Ishikawa (cell line): ENCODE data around the gene RAP1GAP.

Experiments used
- CEBPB ChIP-seq: IDR thresholded peaks from 2 replicates; pipeline ENCODE4 v1.6.1; 2012
- CREB1 ChIP-seq: IDR thresholded peaks from 2 replicates; pipeline ENCODE4 v1.6.1; 2012; ENCODE audit warnings: low read depth
- EGR1 ChIP-seq: IDR thresholded peaks from 2 replicates; pipeline ENCODE4 v1.6.1; 2012
- EP300 ChIP-seq: IDR thresholded peaks from 2 replicates; pipeline ENCODE4 v1.6.1; 2012; ENCODE audit warnings: borderline replicate concordance
- FOXM1 ChIP-seq: IDR thresholded peaks from 2 replicates; pipeline ENCODE4 v1.6.1; 2012; ENCODE audit warnings: low read depth, borderline replicate concordance
- NFIC ChIP-seq: IDR thresholded peaks from 2 replicates; pipeline ENCODE4 v1.6.1; 2012
- RAD21 ChIP-seq: IDR thresholded peaks from 2 replicates; pipeline ENCODE4 v1.6.1; 2012; ENCODE audit warnings: low read depth
- TAF1 ChIP-seq: IDR thresholded peaks from 2 replicates; pipeline ENCODE4 v1.6.1; 2012; ENCODE audit warnings: low read depth, mild to moderate bottlenecking
- TCF12 ChIP-seq: IDR thresholded peaks from 2 replicates; pipeline ENCODE4 v1.6.1; 2012; ENCODE audit warnings: low read depth
- TEAD4 ChIP-seq: IDR thresholded peaks from 2 replicates; pipeline ENCODE4 v1.6.1; 2012
- YY1 ChIP-seq: IDR thresholded peaks from 2 replicates; pipeline ENCODE4 v1.6.1; 2012; ENCODE audit warnings: low read depth
- ZBTB7A ChIP-seq: IDR thresholded peaks from 2 replicates; pipeline ENCODE4 v1.6.1; 2012; ENCODE audit warnings: low read depth
- TF ChIP-seq, protein P1 (sequence below): IDR thresholded peaks from 2 replicates; pipeline ENCODE4 v1.6.1; 2012; ENCODE audit warnings: low read depth, mild to moderate bottlenecking
- TF ChIP-seq, protein P2 (sequence below): IDR thresholded peaks from 2 replicates; pipeline ENCODE4 v1.6.1; 2012
- TF ChIP-seq, protein P3 (sequence below): IDR thresholded peaks from 2 replicates; pipeline ENCODE4 v1.6.1; 2012

Gene RAP1GAP

DNA sequence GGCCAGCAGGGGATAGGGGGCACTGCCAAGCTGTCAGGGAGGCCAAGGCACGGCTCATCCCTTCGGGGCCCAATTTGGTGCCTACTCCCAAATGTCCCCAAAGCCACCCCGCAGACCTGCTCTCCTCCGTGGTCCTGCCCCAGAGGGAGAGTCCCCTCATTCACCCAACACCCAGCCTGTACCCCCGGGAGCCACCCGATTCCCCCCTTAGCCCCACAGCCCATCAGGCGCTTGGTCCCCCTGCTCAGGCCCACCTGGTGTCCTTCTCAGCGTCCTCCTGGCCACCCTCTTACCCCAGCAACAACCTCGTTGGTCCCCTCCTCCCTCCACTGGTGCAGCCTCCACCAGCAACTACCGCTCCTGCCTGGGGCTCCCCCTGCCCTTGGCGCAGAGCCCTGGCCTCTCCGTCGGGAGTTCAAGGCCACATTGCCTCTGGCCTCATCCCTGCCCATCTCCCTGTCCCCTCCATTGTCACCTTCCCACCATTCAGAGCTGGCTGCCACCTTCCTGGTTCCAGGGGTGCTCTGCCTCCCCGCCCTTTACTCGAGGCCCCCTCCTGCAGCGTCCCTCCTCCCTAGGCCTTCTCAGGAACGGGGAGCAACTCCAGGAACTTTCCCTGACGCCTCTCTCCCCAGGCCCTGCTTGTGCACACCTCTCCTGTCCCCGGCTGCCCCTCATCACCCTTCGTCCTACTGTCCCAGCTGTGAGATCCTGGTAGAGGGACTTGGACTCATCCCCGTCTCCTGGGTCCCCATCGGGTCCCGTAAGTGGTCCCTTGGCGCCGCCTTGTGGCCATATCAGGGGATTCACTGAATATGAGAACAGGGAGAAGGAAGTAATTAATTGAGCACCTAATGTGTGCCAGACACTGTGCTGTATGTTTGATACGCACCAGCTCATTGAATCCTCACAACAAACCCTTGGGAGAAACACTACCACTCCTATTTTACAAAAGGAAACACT, 73.9 kb downstream of the RAP1GAP start:
- TF ChIP-seq TCF12 (no peak), RAD21 (peak; percentile 72), NFIC (no peak)
- TF ChIP-seq, protein P1, sequence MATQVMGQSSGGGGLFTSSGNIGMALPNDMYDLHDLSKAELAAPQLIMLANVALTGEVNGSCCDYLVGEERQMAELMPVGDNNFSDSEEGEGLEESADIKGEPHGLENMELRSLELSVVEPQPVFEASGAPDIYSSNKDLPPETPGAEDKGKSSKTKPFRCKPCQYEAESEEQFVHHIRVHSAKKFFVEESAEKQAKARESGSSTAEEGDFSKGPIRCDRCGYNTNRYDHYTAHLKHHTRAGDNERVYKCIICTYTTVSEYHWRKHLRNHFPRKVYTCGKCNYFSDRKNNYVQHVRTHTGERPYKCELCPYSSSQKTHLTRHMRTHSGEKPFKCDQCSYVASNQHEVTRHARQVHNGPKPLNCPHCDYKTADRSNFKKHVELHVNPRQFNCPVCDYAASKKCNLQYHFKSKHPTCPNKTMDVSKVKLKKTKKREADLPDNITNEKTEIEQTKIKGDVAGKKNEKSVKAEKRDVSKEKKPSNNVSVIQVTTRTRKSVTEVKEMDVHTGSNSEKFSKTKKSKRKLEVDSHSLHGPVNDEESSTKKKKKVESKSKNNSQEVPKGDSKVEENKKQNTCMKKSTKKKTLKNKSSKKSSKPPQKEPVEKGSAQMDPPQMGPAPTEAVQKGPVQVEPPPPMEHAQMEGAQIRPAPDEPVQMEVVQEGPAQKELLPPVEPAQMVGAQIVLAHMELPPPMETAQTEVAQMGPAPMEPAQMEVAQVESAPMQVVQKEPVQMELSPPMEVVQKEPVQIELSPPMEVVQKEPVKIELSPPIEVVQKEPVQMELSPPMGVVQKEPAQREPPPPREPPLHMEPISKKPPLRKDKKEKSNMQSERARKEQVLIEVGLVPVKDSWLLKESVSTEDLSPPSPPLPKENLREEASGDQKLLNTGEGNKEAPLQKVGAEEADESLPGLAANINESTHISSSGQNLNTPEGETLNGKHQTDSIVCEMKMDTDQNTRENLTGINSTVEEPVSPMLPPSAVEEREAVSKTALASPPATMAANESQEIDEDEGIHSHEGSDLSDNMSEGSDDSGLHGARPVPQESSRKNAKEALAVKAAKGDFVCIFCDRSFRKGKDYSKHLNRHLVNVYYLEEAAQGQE: no peak
- TF ChIP-seq, protein P2, sequence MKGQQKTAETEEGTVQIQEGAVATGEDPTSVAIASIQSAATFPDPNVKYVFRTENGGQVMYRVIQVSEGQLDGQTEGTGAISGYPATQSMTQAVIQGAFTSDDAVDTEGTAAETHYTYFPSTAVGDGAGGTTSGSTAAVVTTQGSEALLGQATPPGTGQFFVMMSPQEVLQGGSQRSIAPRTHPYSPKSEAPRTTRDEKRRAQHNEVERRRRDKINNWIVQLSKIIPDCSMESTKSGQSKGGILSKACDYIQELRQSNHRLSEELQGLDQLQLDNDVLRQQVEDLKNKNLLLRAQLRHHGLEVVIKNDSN: no peak

DNA sequence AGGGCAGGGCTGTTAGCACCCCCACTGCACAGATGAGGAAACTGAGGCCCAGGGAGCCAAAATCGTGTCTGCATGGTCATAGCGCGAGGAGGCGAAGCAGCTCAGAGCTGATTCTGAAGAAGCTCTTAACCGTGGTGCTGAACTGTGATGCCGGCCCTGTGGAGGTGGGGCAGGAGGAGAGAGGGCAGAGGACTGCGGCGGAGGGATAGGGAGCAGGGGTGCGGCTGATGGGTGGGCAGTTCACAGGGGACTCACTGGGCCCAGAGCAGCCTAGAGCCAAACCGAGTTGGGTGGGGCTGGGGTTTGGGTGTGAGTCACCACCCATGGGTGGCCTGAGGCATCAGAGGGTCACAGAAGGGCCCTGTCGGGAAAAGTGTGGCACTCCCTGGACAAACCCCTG, 74.7 kb downstream of the RAP1GAP start:
- TF ChIP-seq, protein P3, sequence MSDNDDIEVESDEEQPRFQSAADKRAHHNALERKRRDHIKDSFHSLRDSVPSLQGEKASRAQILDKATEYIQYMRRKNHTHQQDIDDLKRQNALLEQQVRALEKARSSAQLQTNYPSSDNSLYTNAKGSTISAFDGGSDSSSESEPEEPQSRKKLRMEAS: no peak
- TF ChIP-seq TEAD4: no peak
- TF ChIP-seq, protein P1: peak; percentile 72

DNA sequence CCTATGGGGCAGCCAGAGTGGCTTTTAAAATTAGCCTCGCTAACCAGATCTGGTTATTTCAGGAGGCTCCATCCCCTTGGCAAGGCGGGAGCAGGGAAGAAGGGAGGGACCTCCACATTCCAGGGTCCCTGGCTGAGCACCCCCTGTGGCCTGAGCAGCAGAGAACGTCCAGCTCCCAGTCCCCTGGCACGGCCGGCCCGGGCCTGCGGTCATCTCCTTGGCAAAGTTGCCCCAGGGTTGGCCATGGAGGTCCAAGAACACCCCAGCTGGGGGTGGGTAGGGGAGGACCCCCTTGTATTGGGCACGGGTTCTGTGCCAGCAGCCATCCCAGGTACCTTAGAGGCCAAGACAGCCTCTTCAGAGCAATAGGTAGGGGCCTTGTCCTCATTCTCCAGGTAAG, 75.9 kb downstream of the RAP1GAP start:
- TF ChIP-seq, protein P3: no peak
- TF ChIP-seq FOXM1 (no peak), TAF1 (no peak), NFIC (no peak), TCF12 (no peak), EGR1 (no peak), CEBPB (no peak), EP300 (no peak)
- TF ChIP-seq, protein P1: no peak
- TF ChIP-seq, protein P2: no peak

DNA sequence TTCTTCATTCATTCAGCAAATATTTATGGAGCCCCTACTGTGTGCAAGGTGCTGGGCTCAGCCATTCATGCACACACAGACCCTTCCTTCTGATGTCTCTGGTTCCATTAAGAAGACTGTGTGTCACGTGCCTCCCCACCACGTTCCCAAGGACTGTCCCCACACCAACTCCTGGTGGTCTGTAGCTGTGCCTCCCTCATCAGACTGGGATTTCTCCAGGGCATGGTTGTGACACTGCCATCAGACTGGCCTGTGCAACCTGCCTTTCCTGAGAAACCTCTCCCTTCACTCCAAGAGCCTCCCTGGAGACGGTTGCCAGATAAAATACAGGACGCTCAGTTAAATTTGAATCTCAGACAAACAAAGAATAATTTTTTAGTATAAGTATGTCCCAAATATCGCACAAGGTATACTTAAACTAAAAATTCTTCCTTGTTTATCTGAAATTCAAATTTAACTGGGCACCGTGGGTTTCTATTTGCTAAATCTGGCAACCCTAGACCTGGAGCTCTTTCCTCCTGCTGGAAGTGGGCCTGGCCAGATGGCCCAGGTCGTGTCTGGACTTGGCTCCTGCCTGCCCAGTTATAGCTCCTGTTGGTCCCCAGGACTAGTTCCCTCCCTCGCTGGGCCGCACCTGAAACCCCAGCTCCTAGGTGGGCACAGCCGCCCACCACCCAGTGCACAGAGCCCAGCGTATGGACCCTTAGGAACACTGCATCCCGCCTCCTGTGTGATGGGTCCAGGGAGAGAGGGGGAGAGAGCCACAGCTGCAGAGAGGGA, 76.9 kb downstream of the RAP1GAP start:
- TF ChIP-seq YY1 (no peak), CEBPB (no peak), NFIC (no peak), EGR1 (no peak), CREB1 (no peak), TEAD4 (no peak), TCF12 (no peak), EP300 (no peak), TAF1 (no peak), ZBTB7A (no peak), RAD21 (no peak)
- TF ChIP-seq, protein P3: no peak
- TF ChIP-seq, protein P1: no peak
- TF ChIP-seq, protein P2: no peak
